ENCODE measurements around the gene ZNF365.
A peak's percentile ranks its signal among the peaks of the same experiment; 100 is the strongest.

ZNF365 gene

DNA sequence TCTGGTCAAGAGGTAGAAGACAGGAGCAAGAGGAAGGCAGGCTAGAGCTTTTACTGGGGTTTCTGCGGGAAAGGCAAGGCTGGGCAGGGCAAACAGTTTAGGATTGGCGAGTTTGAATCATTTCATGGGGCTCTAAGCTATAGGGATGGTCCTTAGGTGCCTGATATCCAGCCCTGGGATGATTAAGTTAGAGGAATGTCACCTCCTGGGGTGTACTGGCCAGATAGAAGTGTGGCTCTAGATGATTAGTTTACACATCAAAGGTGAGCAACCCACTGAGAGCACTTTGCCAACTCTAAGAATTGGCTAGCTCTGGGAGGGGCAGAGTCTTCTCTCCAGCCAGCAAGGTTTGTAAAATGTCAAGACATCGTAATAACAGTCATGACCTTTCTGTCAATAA, 52.4 kb downstream of the ZNF365 start:
- no peak for DNase-seq
- TF ChIP-seq, protein P1, sequence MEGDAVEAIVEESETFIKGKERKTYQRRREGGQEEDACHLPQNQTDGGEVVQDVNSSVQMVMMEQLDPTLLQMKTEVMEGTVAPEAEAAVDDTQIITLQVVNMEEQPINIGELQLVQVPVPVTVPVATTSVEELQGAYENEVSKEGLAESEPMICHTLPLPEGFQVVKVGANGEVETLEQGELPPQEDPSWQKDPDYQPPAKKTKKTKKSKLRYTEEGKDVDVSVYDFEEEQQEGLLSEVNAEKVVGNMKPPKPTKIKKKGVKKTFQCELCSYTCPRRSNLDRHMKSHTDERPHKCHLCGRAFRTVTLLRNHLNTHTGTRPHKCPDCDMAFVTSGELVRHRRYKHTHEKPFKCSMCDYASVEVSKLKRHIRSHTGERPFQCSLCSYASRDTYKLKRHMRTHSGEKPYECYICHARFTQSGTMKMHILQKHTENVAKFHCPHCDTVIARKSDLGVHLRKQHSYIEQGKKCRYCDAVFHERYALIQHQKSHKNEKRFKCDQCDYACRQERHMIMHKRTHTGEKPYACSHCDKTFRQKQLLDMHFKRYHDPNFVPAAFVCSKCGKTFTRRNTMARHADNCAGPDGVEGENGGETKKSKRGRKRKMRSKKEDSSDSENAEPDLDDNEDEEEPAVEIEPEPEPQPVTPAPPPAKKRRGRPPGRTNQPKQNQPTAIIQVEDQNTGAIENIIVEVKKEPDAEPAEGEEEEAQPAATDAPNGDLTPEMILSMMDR (IDR thresholded peaks at IDR 0.05), result no peak
- Histone ChIP-seq H3K4me3 (no peak overlapping the region), H3K9me3 (no peaks in the 10 kb centered on the region), H3K27me3 (no peaks in the 10 kb centered on the region), H3K4me1 (peaks cover 0 to 7% (median 4%) of the 10 kb centered on the region in 4 donors), H3K27ac (no peak overlapping the region), H3K36me3 (no peaks in the 10 kb centered on the region)
- intact Hi-C loops (cut with DNase I; ENCODE audit: low total_unique reads), result no loop called here

DNA sequence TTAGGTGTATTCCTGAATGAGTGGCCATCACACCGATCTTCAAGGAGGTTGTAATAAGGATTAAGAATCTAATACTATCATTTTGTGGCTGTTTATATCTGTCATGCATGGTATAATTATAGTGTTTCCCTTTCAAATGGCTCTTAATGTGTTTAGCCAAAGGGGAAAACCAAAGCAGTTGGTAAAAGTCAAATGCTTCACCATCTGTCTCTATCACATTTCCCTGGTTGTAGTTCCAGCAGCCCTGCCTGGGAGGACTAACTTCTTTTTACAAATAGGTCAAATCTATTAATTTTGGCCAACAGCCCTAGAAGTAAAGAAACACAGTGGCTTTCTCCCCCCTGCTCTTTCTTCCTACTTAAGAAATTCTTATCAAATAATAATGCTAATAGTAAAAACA, 56.7 kb downstream of the ZNF365 start:
- DNase-seq, result no peak
- TF ChIP-seq, protein P1 (IDR thresholded peaks at IDR 0.05), result no peak
- no peak overlapping the region for H3K4me3 ChIP-seq
- no peaks in the 10 kb centered on the region for H3K9me3 ChIP-seq
- H3K27me3 ChIP-seq, result no peaks in the 10 kb centered on the region
- H3K36me3 ChIP-seq, result no peaks in the 10 kb centered on the region
- no peak overlapping the region for H3K27ac ChIP-seq
- peaks cover 0 to 16% (median 8%) of the 10 kb centered on the region in 4 donors for H3K4me1 ChIP-seq
- intact Hi-C loops (cut with DNase I; ENCODE audit: low total_unique reads), result no loop called here

DNA sequence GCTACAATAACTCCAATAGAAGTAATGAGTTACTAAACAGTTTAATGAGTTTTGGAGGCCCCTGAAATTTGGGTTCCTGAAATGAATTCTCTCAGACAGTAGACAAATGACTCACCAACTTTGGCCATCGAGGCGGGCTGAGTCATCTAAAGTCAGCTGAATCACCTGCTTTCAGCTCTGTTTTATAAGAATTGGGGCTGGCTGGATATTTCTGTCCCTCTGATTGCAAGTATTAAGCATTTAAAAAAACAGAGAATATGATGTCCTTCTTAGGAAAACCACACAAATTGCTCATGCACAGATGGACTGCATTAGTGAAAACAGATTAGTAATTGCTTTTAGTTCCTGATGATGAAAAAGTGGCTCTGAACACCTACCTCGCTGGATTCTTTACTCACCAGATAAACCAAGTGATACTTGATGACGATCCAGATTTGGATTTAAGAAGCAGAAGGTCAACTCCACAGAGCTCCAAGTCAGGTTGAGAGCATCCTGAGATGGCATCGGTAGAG, 59.1 kb downstream of the ZNF365 start:
- DNase-seq, result peak; percentile 80 to 85
- TF ChIP-seq, protein P1 (IDR thresholded peaks at IDR 0.05), result no peak
- Histone ChIP-seq H3K4me1 (peaks cover 0 to 16% (median 8%) of the 10 kb centered on the region in 4 donors), H3K27me3 (no peaks in the 10 kb centered on the region), H3K36me3 (no peaks in the 10 kb centered on the region), H3K4me3 (no peak overlapping the region), H3K27ac (peak overlapping the region; percentile 61 to 68), H3K9me3 (no peaks in the 10 kb centered on the region)
- intact Hi-C loops (cut with DNase I; ENCODE audit: low total_unique reads), result no loop called here

DNA sequence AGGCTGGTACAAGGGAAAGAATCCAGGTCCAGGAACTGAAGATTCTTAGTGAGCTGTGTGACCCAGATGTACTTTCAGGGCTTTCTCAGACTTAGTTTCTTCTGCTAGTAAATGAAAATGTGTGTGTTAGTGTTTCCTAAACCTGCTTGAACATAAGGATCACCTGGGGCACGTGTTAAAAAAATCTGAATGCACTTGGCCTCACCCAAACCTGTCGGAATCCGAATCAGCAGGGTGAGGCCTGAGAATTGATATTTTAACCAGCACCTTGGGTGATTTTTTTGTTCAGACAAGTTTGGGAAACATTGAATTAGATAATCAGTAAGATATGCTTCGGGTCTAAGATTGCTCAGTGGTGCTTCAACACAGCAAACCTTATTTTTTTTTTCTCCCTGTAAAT, 59.7 kb downstream of the ZNF365 start:
- no peaks in the 10 kb centered on the region for H3K9me3 ChIP-seq
- H3K4me1 ChIP-seq, result peaks cover 0 to 16% (median 8%) of the 10 kb centered on the region in 4 donors
- H3K36me3 ChIP-seq, result no peaks in the 10 kb centered on the region
- peak overlapping the region; percentile 61 to 68 for H3K27ac ChIP-seq
- intact Hi-C loops (cut with DNase I; ENCODE audit: low total_unique reads), result no loop called here
- no peak overlapping the region for H3K4me3 ChIP-seq
- TF ChIP-seq, protein P1 (IDR thresholded peaks at IDR 0.05), result no peak
- no peaks in the 10 kb centered on the region for H3K27me3 ChIP-seq
- no peak for DNase-seq

DNA sequence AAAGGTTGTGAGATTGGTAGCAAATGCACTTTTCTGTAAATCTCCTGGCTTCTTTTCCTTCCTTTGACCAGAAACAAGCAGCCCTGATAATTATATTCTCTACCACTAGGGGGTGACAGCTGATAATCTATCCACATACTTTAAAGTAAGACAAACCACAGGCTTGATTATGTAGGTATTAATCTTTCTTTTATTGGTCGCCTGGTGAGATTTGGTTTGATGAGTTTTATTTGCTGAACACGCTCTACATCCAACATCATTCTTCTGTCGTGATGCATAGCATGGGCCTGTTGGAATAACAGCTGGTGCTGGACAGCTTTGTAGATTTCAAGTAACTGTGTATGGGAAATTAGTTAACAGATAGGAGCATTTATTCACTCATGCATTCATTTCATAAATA, 63.5 kb downstream of the ZNF365 start:
- no peak for DNase-seq
- Histone ChIP-seq H3K4me3 (no peak overlapping the region), H3K27me3 (no peaks in the 10 kb centered on the region), H3K4me1 (peaks cover 0 to 23% (median 8%) of the 10 kb centered on the region in 4 donors), H3K36me3 (no peaks in the 10 kb centered on the region), H3K27ac (no peak overlapping the region), H3K9me3 (no peaks in the 10 kb centered on the region)
- intact Hi-C loops (cut with DNase I; ENCODE audit: low total_unique reads), result loop anchor here (5.0 kb wide), 1 partner anchor 720 kb away; no protein-coding TSS in a partner anchor
- TF ChIP-seq, protein P1 (IDR thresholded peaks at IDR 0.05), result peak; percentile 74 to 82

Measured in tibial artery (tissue), 4 donors.